GM23338 (cell line): ENCODE results near the gene DCST2. TPM values are rescaled to one million over a fixed set of nuclear protein-coding genes. Genes with fewer than 3 reads are reported as not detected.

Experiments
- ATAC-seq: fragments of 200-7000 bp; cut with Tn5 transposase; 3 replicates; pipeline ENCODE4 v1.9.1; 2020
- DNase-seq: peaks from one replicate; pipeline ENCODE4 v3.0.0-alpha.2; 2015; ENCODE audit warnings: low spot score
- H2AFZ ChIP-seq: fragments of 200-600 bp; sonication (generic); 2 replicates; pipeline ENCODE4 v1.8.0; 2016; ENCODE audit warnings: antibody characterized with exemption, mild to moderate bottlenecking, moderate library complexity
- H3F3A ChIP-seq: fragments of 200-600 bp; sonication (generic); replicated peaks from 2 replicates; pipeline ENCODE4 v1.8.0; 2017; ENCODE audit warnings: antibody characterized with exemption, mixed run types, low read depth
- H3K27ac ChIP-seq: fragments of 200-600 bp; sonication (generic); 2 replicates; pipeline ENCODE4 v1.6.1; 2016; ENCODE audit warnings: low read depth
- H3K27me3 ChIP-seq: fragments of 200-600 bp; sonication (generic); 2 replicates; pipeline ENCODE4 v1.8.0; 2016; ENCODE audit warnings: mild to moderate bottlenecking, mixed run types, moderate library complexity; ENCODE audit not compliant: insufficient read depth
- H3K36me3 ChIP-seq: fragments of 200-600 bp; sonication (generic); 2 replicates; pipeline ENCODE4 v1.8.0; 2016; ENCODE audit warnings: mild to moderate bottlenecking; ENCODE audit not compliant: insufficient read depth
- H3K4me1 ChIP-seq: fragments of 200-600 bp; sonication (generic); 2 replicates; pipeline ENCODE4 v1.8.0; 2016; ENCODE audit warnings: mild to moderate bottlenecking, moderate library complexity; ENCODE audit not compliant: insufficient read depth
- H3K4me2 ChIP-seq: fragments of 200-600 bp; sonication (generic); 2 replicates; pipeline ENCODE4 v1.7.1; 2017; ENCODE audit warnings: mixed run types
- H3K4me3 ChIP-seq: fragments of 200-600 bp; sonication (generic); 2 replicates; pipeline ENCODE4 v1.6.1; 2016; ENCODE audit warnings: mixed run types
- H3K79me2 ChIP-seq: fragments of 200-600 bp; sonication (generic); replicated peaks from 2 replicates; pipeline ENCODE4 v1.8.0; 2017; ENCODE audit warnings: mild to moderate bottlenecking; ENCODE audit not compliant: insufficient read depth
- H3K9me2 ChIP-seq: fragments of 200-600 bp; sonication (generic); 2 replicates; pipeline ENCODE4 v1.8.0; 2017; ENCODE audit not compliant: insufficient read depth
- H4K20me1 ChIP-seq: fragments of 200-600 bp; sonication (generic); replicated peaks from 2 replicates; pipeline ENCODE4 v1.8.0; 2017; ENCODE audit warnings: mild to moderate bottlenecking; ENCODE audit not compliant: insufficient read depth
- H3K27ac Mint-ChIP-seq: 2 replicates; pipeline ENCODE4 v1.8.0; 2020; ENCODE audit warnings: inconsistent platforms, mild to moderate bottlenecking, moderate library complexity, mixed read lengths
- H3K27me3 Mint-ChIP-seq: 3 replicates; pipeline ENCODE4 v1.8.0; 2022; ENCODE audit warnings: low read depth, mild to moderate bottlenecking, moderate library complexity, mixed read lengths, inconsistent platforms; ENCODE audit not compliant: insufficient read depth, poor library complexity
- H3K36me3 Mint-ChIP-seq: 3 replicates; pipeline ENCODE4 v1.8.0; 2021; ENCODE audit warnings: low read depth, mild to moderate bottlenecking, inconsistent platforms, moderate library complexity, mixed read lengths
- H3K4me1 Mint-ChIP-seq: 3 replicates; pipeline ENCODE4 v1.8.0; 2020; ENCODE audit warnings: mild to moderate bottlenecking, inconsistent platforms, mixed read lengths
- H3K4me3 Mint-ChIP-seq: 3 replicates; pipeline ENCODE4 v1.8.0; 2021; ENCODE audit warnings: moderate library complexity, mild to moderate bottlenecking, inconsistent platforms, mixed read lengths
- H3K9me3 Mint-ChIP-seq: 3 replicates; pipeline ENCODE4 v1.8.0; 2020; ENCODE audit warnings: moderate library complexity, mild to moderate bottlenecking, inconsistent platforms, mixed read lengths
- CREB1 ChIP-seq: fragments of 250-450 bp; sonication (Bioruptor Pico); IDR thresholded peaks from 2 replicates; pipeline ENCODE4 v1.5.0; 2020; ENCODE audit warnings: low read depth, mild to moderate bottlenecking, moderate library complexity
- ETS1 ChIP-seq: IDR thresholded peaks from 2 replicates; pipeline ENCODE4 v1.6.1; 2016; ENCODE audit warnings: antibody characterized with exemption
- EZH2 ChIP-seq: fragments of 200-600 bp; sonication (generic); IDR thresholded peaks from one replicate; pipeline ENCODE4 v1.8.0; 2017; ENCODE audit warnings: antibody characterized with exemption, mild to moderate bottlenecking, low read depth; ENCODE audit not compliant: unreplicated experiment
- EZH2phosphoT487 ChIP-seq: fragments of 200-600 bp; sonication (generic); IDR thresholded peaks from one replicate; pipeline ENCODE4 v1.8.1; 2018; ENCODE audit warnings: antibody characterized with exemption; ENCODE audit not compliant: unreplicated experiment
- JUNB ChIP-seq: IDR thresholded peaks from one replicate; pipeline ENCODE4 v1.6.1; 2016; ENCODE audit warnings: antibody characterized with exemption; ENCODE audit not compliant: unreplicated experiment
- STAT1 ChIP-seq: IDR thresholded peaks from one replicate; pipeline ENCODE4 v1.6.1; 2016; ENCODE audit warnings: antibody characterized with exemption; ENCODE audit not compliant: unreplicated experiment
- ZNF114 ChIP-seq: fragments of 250-450 bp; sonication (Bioruptor Pico); IDR thresholded peaks from 2 replicates; pipeline ENCODE4 v1.5.0; 2020; ENCODE audit warnings: mild to moderate bottlenecking, moderate library complexity
- ZNF331 ChIP-seq: fragments of 250-450 bp; sonication (Bioruptor Pico); IDR thresholded peaks from 2 replicates; pipeline ENCODE4 v1.5.0; 2020; ENCODE audit warnings: low read depth, mild to moderate bottlenecking, moderate library complexity
- polyA plus RNA-seq: library from polyadenylated mRNA; unstranded; fragments of >200 nt; fragmentation: Nextera tagmentation; extraction: Ambion mirVana; gene quantifications from 2 replicates; pipeline ENCODE4 v1.2.1, GENCODE V29; 2016
- total RNA-seq: library from RNA; depleted of rRNA; stranded (reverse); fragments of >200 nt; shearing (Covaris generic); gene quantifications from 2 replicates; pipeline ENCODE4 v1.2.3, GENCODE V29; 2014
- TF ChIP-seq, protein P1 (sequence below): fragments of 250-450 bp; sonication (Bioruptor Pico); IDR thresholded peaks from 2 replicates; pipeline ENCODE4 v1.5.0; 2020; ENCODE audit warnings: mild to moderate bottlenecking, moderate library complexity
- TF ChIP-seq, protein P2 (sequence below), 2 experiments: fragments of 200-600 bp in 1 of 2; sonication (generic) in 1 of 2; conservative IDR thresholded peaks; 2 replicates each; pipeline versions ENCODE4 v1.5.1 to v1.6.1; 2016 to 2017; ENCODE audit warnings: antibody characterized with exemption in 2 of 2, low read depth in 2 of 2, mild to moderate bottlenecking in 2 of 2, moderate library complexity in 1 of 2

The DCST2 gene
- total and polyA plus RNA-seq, 2 experiments from 2014 or later, result 0.78 TPM; not detected in 1

GRCh38 chr1:155017946-155018316, 15.7 kb downstream of the DCST2 start (continued):
- TF ChIP-seq ETS1, result no peak

DNA sequence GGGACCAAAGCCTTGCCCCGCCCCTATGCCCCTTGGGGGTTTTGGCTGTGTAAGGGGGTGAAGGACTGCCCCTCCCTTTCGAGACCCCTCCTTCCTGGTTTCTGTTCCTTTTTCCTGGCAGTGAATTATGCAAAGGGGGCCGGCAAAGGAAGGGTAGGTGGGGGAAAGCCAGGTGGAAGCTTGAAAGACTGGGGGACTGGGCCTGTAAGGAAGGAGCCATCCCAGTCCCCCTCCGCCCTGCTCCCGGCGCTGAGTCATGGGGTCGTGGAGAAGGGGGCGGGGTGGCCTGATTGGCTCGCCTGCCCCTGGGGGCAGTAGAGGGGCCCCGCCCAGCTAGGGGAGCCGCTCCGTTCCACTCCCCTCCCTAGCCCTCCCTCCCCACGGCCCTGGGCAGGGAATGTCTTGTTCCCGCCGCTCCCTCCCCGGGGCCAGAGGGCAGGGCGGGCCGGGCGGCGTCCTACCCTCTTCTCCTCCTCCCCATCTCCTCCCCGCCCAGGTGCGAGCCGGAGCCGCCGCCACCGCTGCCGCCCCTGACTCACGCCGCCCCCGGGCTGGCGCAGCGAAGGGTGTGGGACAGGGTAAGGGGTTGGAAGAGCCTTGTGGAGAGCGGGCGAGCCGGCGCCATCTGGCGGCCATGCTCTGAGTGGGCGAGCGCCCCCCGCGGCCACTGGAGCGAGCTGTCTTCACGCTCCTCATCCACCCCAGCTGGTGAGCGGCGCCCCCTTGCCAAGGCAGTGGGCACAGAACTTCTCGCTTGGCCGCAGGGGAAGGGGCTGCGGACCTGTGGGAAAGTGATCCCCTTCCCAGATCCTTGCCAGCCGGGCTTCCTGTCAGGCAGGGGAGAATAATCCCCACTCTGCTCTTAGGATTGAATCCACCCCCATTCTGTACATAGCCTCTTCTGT, 16.3 kb downstream of the DCST2 start:
- H3K79me2 ChIP-seq, result peaks cover 5% of the 10 kb centered on the region
- peak overlapping the region; percentile 98 for H3K27ac Mint-ChIP-seq
- H3K4me2 ChIP-seq, result peak overlapping the region; percentile 81
- peaks cover 52% of the 10 kb centered on the region for H3K4me1 Mint-ChIP-seq
- H2AFZ ChIP-seq, result no peak overlapping the region
- H3K4me3 Mint-ChIP-seq, result peak overlapping the region; percentile 68
- peaks cover 31% of the 10 kb centered on the region for H3K4me1 ChIP-seq
- no peaks in the 10 kb centered on the region for H3K27me3 ChIP-seq
- peaks cover 34% of the 10 kb centered on the region for H3K36me3 Mint-ChIP-seq
- no peaks in the 10 kb centered on the region for H3K9me3 Mint-ChIP-seq
- peaks cover 26% of the 10 kb centered on the region for H3K27me3 Mint-ChIP-seq
- 0 out of 2 replicates have a peak, but pooled peaks cover 3% of the 10 kb centered on the region for H3F3A ChIP-seq
- peak; percentile 87 for ATAC-seq
- peak; percentile 95 for DNase-seq
- H3K4me3 ChIP-seq, result peak overlapping the region; percentile 66
- peaks cover 6% of the 10 kb centered on the region; the same call in 1 of the 2 replicates for H4K20me1 ChIP-seq
- no peaks in the 10 kb centered on the region for H3K9me2 ChIP-seq
- no peaks in the 10 kb centered on the region for H3K36me3 ChIP-seq
- peak overlapping the region; percentile 94 for H3K27ac ChIP-seq
- TF ChIP-seq ZNF331 (CRISPR knock-in tag), result no peak
- TF ChIP-seq ZNF114 (CRISPR knock-in tag), result no peak
- no peak for TF ChIP-seq STAT1
- TF ChIP-seq JUNB, result no peak
- TF ChIP-seq CREB1 (CRISPR knock-in tag), result peak; percentile 3; the same call in 1 of the 2 replicates
- no peak for TF ChIP-seq EZH2
- TF ChIP-seq, protein P1, sequence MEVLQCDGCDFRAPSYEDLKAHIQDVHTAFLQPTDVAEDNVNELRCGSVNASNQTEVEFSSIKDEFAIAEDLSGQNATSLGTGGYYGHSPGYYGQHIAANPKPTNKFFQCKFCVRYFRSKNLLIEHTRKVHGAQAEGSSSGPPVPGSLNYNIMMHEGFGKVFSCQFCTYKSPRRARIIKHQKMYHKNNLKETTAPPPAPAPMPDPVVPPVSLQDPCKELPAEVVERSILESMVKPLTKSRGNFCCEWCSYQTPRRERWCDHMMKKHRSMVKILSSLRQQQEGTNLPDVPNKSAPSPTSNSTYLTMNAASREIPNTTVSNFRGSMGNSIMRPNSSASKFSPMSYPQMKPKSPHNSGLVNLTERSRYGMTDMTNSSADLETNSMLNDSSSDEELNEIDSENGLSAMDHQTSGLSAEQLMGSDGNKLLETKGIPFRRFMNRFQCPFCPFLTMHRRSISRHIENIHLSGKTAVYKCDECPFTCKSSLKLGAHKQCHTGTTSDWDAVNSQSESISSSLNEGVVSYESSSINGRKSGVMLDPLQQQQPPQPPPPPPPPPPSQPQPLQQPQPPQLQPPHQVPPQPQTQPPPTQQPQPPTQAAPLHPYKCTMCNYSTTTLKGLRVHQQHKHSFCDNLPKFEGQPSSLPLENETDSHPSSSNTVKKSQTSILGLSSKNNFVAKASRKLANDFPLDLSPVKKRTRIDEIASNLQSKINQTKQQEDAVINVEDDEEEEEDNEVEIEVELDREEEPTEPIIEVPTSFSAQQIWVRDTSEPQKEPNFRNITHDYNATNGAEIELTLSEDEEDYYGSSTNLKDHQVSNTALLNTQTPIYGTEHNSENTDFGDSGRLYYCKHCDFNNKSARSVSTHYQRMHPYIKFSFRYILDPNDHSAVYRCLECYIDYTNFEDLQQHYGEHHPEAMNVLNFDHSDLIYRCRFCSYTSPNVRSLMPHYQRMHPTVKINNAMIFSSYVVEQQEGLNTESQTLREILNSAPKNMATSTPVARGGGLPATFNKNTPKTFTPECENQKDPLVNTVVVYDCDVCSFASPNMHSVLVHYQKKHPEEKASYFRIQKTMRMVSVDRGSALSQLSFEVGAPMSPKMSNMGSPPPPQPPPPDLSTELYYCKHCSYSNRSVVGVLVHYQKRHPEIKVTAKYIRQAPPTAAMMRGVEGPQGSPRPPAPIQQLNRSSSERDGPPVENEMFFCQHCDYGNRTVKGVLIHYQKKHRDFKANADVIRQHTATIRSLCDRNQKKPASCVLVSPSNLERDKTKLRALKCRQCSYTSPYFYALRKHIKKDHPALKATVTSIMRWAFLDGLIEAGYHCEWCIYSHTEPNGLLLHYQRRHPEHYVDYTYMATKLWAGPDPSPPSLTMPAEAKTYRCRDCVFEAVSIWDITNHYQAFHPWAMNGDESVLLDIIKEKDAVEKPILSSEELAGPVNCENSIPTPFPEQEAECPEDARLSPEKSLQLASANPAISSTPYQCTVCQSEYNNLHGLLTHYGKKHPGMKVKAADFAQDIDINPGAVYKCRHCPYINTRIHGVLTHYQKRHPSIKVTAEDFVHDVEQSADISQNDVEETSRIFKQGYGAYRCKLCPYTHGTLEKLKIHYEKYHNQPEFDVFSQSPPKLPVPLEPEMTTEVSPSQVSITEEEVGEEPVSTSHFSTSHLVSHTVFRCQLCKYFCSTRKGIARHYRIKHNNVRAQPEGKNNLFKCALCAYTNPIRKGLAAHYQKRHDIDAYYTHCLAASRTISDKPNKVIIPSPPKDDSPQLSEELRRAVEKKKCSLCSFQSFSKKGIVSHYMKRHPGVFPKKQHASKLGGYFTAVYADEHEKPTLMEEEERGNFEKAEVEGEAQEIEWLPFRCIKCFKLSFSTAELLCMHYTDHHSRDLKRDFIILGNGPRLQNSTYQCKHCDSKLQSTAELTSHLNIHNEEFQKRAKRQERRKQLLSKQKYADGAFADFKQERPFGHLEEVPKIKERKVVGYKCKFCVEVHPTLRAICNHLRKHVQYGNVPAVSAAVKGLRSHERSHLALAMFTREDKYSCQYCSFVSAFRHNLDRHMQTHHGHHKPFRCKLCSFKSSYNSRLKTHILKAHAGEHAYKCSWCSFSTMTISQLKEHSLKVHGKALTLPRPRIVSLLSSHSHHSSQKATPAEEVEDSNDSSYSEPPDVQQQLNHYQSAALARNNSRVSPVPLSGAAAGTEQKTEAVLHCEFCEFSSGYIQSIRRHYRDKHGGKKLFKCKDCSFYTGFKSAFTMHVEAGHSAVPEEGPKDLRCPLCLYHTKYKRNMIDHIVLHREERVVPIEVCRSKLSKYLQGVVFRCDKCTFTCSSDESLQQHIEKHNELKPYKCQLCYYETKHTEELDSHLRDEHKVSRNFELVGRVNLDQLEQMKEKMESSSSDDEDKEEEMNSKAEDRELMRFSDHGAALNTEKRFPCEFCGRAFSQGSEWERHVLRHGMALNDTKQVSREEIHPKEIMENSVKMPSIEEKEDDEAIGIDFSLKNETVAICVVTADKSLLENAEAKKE, result no peak
- TF ChIP-seq EZH2phosphoT487, result no peak
- no peak for TF ChIP-seq ETS1
- TF ChIP-seq, protein P2, sequence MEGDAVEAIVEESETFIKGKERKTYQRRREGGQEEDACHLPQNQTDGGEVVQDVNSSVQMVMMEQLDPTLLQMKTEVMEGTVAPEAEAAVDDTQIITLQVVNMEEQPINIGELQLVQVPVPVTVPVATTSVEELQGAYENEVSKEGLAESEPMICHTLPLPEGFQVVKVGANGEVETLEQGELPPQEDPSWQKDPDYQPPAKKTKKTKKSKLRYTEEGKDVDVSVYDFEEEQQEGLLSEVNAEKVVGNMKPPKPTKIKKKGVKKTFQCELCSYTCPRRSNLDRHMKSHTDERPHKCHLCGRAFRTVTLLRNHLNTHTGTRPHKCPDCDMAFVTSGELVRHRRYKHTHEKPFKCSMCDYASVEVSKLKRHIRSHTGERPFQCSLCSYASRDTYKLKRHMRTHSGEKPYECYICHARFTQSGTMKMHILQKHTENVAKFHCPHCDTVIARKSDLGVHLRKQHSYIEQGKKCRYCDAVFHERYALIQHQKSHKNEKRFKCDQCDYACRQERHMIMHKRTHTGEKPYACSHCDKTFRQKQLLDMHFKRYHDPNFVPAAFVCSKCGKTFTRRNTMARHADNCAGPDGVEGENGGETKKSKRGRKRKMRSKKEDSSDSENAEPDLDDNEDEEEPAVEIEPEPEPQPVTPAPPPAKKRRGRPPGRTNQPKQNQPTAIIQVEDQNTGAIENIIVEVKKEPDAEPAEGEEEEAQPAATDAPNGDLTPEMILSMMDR (conservative IDR thresholded peaks at IDR 0.05; ENCODE audit: low read depth in 2 of 2), result peak; percentile 88 to 99
